GM12873 (cell line): Measurements from ENCODE around the gene MAX.

Experiments used
- TF ChIP-seq, protein P1 (sequence below): IDR thresholded peaks from 2 replicates; pipeline ENCODE4 v1.5.1; 2012; ENCODE audit warnings: low read depth, mild to moderate bottlenecking, moderate library complexity, low read length, control low read depth; ENCODE audit not compliant: insufficient read depth; ENCODE audit errors: missing control alignments

MAX gene

GRCh38 chr14:65041434-65041915 is 60.8 kb downstream of the MAX start:
- TF ChIP-seq, protein P1, sequence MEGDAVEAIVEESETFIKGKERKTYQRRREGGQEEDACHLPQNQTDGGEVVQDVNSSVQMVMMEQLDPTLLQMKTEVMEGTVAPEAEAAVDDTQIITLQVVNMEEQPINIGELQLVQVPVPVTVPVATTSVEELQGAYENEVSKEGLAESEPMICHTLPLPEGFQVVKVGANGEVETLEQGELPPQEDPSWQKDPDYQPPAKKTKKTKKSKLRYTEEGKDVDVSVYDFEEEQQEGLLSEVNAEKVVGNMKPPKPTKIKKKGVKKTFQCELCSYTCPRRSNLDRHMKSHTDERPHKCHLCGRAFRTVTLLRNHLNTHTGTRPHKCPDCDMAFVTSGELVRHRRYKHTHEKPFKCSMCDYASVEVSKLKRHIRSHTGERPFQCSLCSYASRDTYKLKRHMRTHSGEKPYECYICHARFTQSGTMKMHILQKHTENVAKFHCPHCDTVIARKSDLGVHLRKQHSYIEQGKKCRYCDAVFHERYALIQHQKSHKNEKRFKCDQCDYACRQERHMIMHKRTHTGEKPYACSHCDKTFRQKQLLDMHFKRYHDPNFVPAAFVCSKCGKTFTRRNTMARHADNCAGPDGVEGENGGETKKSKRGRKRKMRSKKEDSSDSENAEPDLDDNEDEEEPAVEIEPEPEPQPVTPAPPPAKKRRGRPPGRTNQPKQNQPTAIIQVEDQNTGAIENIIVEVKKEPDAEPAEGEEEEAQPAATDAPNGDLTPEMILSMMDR: no peak

GRCh38 chr14:65040666-65041433 is 61.5 kb downstream of the MAX start:
- TF ChIP-seq, protein P1: no peak

GRCh38 chr14:65038966-65039365 is 63.4 kb downstream of the MAX start:
- TF ChIP-seq, protein P1: no peak

GRCh38 chr14:65035049-65035448 is 67.3 kb downstream of the MAX start:
- TF ChIP-seq, protein P1: no peak

GRCh38 chr14:65034021-65034420 is 68.3 kb downstream of the MAX start:
- TF ChIP-seq, protein P1: no peak

GRCh38 chr14:65033181-65033580 is 69.1 kb downstream of the MAX start:
- TF ChIP-seq, protein P1: no peak

GRCh38 chr14:65032319-65032718 is 70.0 kb downstream of the MAX start:
- TF ChIP-seq, protein P1: no peak
